Astrocyte of the cerebellum (primary cell): ENCODE results near the gene SF3B6.
"Not testable (repeated sequence)": the region's sequence is repeated elsewhere in the genome, so short reads cannot be mapped to it uniquely, and the experiment has no call there.

Experiments used
- DNase-seq: peaks from one replicate; pipeline ENCODE4 v3.0.0-alpha.2; 2011; ENCODE audit warnings: low read depth
- H3K4me3 ChIP-seq: 2 replicates; pipeline ENCODE4 v1.5.1; 2011; ENCODE audit warnings: mild to moderate bottlenecking, low read depth, low read length, moderate library complexity
- in situ Hi-C: cut with HindIII; loops from 2 replicates; pipeline ENCODE4 v1.10.0; 2017; ENCODE audit warnings: low sequenced_read_pairs
- TF ChIP-seq, protein P1 (sequence below): IDR thresholded peaks from 2 replicates; pipeline ENCODE4 v1.5.1; 2012; ENCODE audit warnings: low read length, low read depth, moderate library complexity, mild to moderate bottlenecking; ENCODE audit errors: missing control alignments

The SF3B6 gene

DNA sequence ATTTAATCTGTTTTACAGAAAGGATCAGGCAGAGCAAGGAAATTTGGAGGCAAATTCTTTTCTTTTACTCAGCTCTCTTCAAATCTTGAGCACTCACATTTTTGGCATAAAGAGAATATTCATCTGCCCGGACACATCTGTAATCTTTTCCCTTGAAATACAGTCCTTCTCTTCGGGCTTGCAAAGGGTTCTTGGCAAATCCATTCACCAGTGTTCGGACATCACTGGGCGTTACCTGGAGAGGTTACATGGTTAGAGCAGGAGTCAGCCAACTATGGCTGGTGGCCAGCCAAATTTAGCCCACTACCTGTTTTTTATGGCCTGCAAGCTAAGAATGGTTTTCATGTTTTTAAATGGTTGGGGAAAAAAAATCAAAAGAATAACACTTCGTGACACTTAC lies 44.9 kb upstream of the SF3B6 start:
- DNase-seq, result no peak
- no peak overlapping the region for H3K4me3 ChIP-seq
- in situ Hi-C loops, result no loop called here
- TF ChIP-seq, protein P1, sequence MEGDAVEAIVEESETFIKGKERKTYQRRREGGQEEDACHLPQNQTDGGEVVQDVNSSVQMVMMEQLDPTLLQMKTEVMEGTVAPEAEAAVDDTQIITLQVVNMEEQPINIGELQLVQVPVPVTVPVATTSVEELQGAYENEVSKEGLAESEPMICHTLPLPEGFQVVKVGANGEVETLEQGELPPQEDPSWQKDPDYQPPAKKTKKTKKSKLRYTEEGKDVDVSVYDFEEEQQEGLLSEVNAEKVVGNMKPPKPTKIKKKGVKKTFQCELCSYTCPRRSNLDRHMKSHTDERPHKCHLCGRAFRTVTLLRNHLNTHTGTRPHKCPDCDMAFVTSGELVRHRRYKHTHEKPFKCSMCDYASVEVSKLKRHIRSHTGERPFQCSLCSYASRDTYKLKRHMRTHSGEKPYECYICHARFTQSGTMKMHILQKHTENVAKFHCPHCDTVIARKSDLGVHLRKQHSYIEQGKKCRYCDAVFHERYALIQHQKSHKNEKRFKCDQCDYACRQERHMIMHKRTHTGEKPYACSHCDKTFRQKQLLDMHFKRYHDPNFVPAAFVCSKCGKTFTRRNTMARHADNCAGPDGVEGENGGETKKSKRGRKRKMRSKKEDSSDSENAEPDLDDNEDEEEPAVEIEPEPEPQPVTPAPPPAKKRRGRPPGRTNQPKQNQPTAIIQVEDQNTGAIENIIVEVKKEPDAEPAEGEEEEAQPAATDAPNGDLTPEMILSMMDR, result no peak

DNA sequence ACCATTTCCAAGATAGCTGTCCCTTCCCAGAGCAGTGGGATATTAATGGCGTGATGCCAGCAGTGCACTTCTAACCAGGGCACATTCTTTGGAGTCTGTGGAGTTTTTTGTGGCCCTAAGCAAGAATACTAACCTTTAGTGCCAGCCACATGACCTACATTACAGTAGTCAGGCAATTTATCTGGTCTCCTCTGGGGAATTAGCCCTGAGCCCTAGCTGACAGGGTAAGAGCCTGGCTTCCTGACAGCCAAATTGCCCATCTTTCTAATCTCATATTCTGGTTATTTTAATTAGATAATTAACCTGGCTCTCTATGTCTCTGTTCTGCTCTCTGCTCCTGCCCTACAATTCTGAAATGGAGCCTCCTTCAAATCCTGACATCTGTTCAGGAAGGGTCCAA lies 41.8 kb upstream of the SF3B6 start:
- in situ Hi-C loops, result no loop called here
- DNase-seq, result no peak

DNA sequence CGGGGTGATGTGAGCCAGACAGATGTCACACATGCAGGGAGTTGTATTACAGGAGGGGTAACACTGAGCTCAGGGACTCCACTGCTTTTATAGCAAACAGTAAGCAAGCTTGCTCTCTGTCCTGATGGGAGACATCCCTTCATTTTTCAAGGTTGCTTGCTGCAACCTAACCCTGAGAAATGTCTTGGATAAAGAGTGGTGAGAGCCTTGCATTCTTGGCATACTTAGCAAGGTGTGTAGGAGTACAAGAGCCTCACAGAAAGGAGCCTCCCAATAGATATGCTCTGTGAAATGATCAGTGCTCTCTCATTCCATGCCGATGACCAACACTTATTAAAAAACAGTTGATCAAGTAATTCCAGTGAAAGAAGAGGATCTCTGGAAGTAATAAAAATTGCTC lies 38.9 kb upstream of the SF3B6 start:
- H3K4me3 ChIP-seq, result no peak overlapping the region
- DNase-seq, result no peak
- TF ChIP-seq, protein P1, result no peak
- in situ Hi-C loops, result no loop called here

More for the DNA sequence above, 41.8 kb upstream of the SF3B6 start:
- H3K4me3 ChIP-seq, result no peak overlapping the region
- TF ChIP-seq, protein P1, result no peak

DNA sequence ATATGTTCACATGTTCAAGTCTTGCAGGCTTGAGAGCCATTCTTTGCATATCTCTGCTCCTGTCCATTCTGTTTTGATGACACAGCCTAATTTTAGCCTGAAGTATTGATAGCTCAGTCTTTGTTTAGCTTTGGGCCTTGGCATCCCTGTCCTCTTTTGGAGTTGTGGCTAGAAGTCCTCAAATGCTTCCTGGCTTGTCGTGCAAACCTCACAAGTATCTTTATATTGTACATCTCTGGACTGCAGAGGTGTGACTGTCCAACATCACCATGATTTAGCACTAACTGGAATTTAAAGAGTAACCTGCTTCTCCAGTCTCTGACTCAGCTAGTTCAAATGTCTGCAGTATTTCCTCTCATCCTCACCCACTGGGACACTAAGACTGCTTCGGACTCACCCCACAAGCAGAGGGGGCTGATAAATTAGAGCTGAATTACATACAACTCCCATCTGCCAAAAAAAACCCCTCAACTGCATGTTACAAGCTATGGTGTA lies 35.3 kb upstream of the SF3B6 start:
- TF ChIP-seq, protein P1, result no peak
- H3K4me3 ChIP-seq, result no peak overlapping the region
- in situ Hi-C loops, result no loop called here
- no peak for DNase-seq

DNA sequence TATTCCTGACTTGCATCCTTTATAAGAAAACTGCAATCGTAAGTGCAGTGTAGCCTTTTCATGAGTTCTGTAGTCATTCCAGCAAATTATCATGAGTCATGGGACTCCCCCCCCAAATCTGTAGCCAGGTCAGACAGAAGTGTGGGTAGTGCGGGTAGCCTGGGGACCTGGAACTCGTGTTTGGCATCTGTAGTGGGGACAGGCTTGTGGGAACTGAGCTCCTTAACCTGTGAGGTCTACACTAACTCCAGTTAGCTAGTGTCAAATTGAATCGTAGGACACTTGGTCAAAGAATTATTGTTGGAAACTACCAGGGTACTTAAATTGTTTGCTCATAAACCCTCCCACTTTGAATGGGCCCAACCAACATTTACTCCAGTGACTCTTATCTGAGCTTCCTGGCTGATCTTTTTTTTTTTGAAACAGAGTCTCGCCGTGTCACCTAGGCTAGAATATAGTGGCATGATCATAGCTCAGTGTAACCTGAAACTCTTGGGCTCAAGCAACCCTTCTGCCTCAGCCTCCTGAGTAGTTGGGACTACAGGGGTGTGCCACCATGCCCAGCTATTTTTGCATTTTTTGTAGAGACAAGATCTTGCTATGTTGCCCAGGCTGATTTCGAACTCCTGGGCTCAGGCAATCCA lies 34.7 kb upstream of the SF3B6 start:
- TF ChIP-seq, protein P1, result no peak
- no peak for DNase-seq
- in situ Hi-C loops, result no loop called here
- H3K4me3 ChIP-seq, result no peak overlapping the region

DNA sequence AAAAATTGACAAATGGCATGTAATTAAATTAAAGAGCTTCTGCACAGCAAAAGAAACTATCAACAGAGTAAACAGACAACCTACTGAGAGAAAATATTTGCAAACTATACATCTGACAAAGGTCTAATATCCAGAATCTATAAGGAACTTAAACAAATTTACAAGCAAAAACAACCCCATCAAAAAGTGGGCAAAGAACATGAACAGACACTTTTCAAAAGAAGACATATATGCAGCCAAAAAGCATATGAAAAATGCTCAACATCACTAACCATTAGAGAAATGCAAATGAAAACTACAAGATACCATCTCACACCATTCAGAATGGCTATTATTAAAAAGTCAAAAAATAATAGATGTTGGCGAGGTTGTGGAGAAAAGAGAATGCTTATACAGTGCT lies 33.3 kb upstream of the SF3B6 start:
- DNase-seq, in situ Hi-C loops, H3K4me3 ChIP-seq: not testable (repeated sequence)

DNA sequence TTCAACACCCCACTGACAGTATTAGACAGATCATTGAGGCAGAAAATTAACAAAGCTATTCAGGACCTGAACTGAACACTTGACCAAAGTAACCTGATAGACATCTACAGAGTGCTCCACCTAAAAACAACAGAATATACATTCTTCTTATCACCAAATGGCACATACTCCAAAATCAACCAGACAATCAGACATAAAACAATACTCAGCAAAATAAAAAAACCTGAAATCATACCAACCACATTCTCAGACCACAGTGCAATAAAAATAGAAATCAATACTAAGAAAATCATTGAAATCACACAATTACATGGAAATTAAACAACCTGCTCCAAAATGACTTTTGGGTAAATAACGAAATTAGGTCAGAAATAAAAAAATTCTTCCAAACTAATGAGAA lies 31.2 kb upstream of the SF3B6 start:
- H3K4me3 ChIP-seq, result no peak overlapping the region
- TF ChIP-seq, protein P1, result no peak
- DNase-seq, result no peak
- in situ Hi-C loops, result no loop called here
